ENCODE data around the gene PCBP3.

The PCBP3 gene

DNA sequence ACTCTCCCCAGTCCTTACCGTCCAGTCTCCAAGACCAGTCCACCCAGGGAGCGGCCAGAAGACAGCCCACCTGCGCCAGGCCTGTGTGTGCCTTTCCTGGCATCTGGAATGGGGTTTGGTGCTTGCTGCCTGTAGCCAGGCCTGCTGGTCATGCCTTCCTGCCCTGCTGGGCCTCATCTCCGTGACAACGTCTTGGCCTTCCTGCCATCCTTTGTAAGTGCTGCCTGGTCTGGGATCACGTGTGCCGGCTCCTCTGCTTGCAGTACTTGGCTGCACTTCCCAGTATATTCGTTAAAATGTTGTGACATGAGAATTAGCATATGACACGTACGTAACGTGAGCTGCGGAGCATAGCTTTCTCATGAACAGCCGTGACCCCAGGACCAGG is 192.7 kb downstream of the PCBP3 start:
- H3K4me3 ChIP-seq (ENCODE audit: low read depth, low read length): no peak overlapping the region
- TF ChIP-seq POLR2A (IDR thresholded peaks at IDR 0.05; ENCODE audit: extremely low read depth, insufficient read length): no peak
- no peak for TF ChIP-seq MYC (IDR thresholded peaks at IDR 0.05; ENCODE audit: low read depth, low read length)
- DNase-seq (ENCODE audit: low read depth): no peak

DNA sequence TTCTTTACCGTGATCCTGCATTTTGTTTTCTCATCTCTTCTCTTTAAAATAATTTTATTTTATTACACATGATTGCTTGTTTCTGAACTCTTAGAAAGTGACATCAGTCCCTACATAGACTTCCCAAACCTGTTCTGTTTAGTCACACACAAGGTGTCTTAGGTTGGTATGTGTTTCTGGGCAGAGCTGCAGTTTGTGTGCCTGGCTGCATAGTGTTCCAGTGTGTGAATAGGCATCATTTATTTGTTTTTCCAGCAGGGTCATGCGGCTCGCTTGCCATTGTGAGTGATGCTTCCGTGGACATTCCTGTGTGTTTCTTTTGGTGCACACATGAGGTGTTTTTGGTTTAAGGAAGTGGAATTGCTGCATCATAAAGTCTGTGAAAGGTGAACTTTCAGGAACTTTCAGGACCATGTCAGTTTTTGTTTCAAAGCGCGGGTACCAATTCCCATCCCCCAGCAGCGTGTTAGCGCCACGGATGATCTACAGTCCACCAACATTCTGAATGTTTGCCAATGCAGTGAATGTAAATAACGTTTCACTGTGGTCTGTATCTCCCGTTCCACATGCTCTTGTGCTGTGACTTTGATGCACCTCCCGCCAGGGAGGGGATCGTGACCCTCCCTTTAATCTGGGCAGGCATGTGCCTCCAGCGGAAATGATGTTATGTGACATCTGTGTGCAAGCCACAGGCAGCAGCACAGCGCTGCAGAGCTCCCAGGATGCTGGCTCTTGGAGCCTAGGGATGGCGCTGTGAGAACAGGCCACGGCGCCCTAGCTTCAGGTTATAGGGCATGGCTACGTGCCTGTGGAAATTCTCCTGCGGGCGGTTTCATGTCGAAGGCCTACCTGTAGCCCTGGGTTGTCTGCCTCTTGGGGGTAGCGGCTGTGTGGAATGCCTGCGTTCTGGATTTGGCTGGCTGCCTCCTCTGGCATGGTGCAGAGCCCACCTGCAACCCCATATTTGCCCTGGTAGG is 193.5 kb downstream of the PCBP3 start:
- TF ChIP-seq MAX (IDR thresholded peaks at IDR 0.05; ENCODE audit: low read depth, low read length) (no peak), CTCF (IDR thresholded peaks at IDR 0.05; ENCODE audit: low read depth, low read length) (no peak), POLR2A (IDR thresholded peaks at IDR 0.05; ENCODE audit: extremely low read depth, insufficient read length) (no peak), MYC (IDR thresholded peaks at IDR 0.05; ENCODE audit: low read depth, low read length) (no peak)
- H3K4me3 ChIP-seq (ENCODE audit: low read depth, low read length): no peak overlapping the region
- DNase-seq (ENCODE audit: low read depth): no peak

DNA sequence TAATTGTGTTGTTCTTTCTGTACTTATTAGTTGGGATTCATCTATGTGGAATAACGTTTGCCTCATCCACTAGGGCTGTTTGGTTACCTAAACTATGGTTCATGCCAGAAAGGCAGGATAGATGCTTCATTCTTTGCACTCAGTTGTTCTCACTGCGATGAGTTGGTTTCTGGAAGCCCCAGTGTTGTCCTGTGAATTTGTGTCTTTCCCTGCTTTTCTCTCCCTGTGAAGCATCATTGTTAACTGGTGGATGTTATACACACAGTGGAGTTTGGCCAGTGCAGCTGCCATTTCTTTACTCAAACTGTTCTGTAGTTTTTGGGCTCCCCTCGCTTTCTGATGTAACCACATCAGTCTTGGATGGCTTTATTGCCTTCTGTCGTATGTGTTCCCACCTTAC is 194.4 kb downstream of the PCBP3 start:
- no peak for TF ChIP-seq MYC (IDR thresholded peaks at IDR 0.05; ENCODE audit: low read depth, low read length)
- no peak for DNase-seq (ENCODE audit: low read depth)
- H3K4me3 ChIP-seq (ENCODE audit: low read depth, low read length): no peak overlapping the region

GRCh38 chr21:45838634-45839033 is 195.1 kb downstream of the PCBP3 start:
- DNase-seq (ENCODE audit: low read depth): no peak
- TF ChIP-seq MYC (IDR thresholded peaks at IDR 0.05; ENCODE audit: low read depth, low read length) (no peak), POLR2A (IDR thresholded peaks at IDR 0.05; ENCODE audit: extremely low read depth, insufficient read length) (no peak), MAX (IDR thresholded peaks at IDR 0.05; ENCODE audit: low read depth, low read length) (no peak), CTCF (IDR thresholded peaks at IDR 0.05; ENCODE audit: low read depth, low read length) (no peak)
- no peak overlapping the region for H3K4me3 ChIP-seq (ENCODE audit: low read depth, low read length)

DNA sequence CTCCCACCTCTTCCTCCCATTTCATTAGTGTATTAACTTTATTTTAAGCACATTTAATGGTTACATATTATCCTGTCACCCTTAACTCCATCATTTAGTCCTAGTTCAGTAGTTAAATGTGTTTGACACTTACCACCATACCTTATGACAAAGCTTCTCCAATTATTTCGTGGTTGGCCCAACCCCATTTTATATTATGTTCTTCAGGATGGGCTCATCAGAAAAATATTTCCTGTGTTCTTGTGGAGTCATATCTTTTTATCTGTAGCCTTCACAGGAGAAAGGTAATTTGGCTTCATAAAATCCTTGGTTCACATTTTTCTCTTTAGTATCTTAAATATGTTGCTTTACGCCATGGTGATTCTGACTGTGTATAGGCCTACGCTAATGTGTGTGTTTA is 195.7 kb downstream of the PCBP3 start:
- DNase-seq (ENCODE audit: low read depth): no peak

GRCh38 chr21:45841033-45841432 is 197.5 kb downstream of the PCBP3 start:
- H3K4me3 ChIP-seq (ENCODE audit: low read depth, low read length): no peak overlapping the region
- TF ChIP-seq CTCF (IDR thresholded peaks at IDR 0.05; ENCODE audit: low read depth, low read length) (no peak), MAX (IDR thresholded peaks at IDR 0.05; ENCODE audit: low read depth, low read length) (no peak), MYC (IDR thresholded peaks at IDR 0.05; ENCODE audit: low read depth, low read length) (no peak)
- no peak for DNase-seq (ENCODE audit: low read depth)

More for the DNA sequence above, 195.7 kb downstream of the PCBP3 start:
- TF ChIP-seq MYC (IDR thresholded peaks at IDR 0.05; ENCODE audit: low read depth, low read length) (no peak), CTCF (IDR thresholded peaks at IDR 0.05; ENCODE audit: low read depth, low read length) (no peak), POLR2A (IDR thresholded peaks at IDR 0.05; ENCODE audit: extremely low read depth, insufficient read length) (no peak), MAX (IDR thresholded peaks at IDR 0.05; ENCODE audit: low read depth, low read length) (no peak)
- no peak overlapping the region for H3K4me3 ChIP-seq (ENCODE audit: low read depth, low read length)

DNA sequence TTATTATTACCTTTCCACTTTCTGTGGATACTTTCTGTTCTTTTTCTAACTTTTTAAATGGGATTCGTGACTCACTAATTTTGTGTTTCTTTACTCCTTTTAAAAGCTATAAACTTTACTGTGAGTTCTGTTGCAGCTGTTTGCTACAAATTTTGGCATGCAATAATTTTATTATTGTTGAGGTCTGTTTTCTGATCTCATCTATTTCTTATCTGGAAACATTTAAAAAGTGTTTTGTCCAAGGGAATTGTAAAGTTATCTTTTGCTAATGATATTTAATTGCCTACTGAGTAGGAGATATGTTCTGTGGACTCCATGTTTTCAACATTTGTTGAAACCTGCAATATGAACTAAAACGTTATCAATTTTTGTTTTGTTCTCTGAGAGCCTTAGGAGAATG is 199.9 kb downstream of the PCBP3 start:
- no peak overlapping the region for H3K4me3 ChIP-seq (ENCODE audit: low read depth, low read length)
- TF ChIP-seq POLR2A (IDR thresholded peaks at IDR 0.05; ENCODE audit: extremely low read depth, insufficient read length) (no peak), MYC (IDR thresholded peaks at IDR 0.05; ENCODE audit: low read depth, low read length) (no peak), MAX (IDR thresholded peaks at IDR 0.05; ENCODE audit: low read depth, low read length) (no peak), CTCF (IDR thresholded peaks at IDR 0.05; ENCODE audit: low read depth, low read length) (no peak)
- DNase-seq (ENCODE audit: low read depth): no peak
